Activated CD4-positive, alpha-beta T cell treated with anti-CD3 and anti-CD28 coated beads, Interleukin-2, amount 50 U/mL, for 4 hours (primary cell): ENCODE data around the gene KRTAP9-9.
"Not testable (repeated sequence)": the region's sequence is repeated elsewhere in the genome, so short reads cannot be mapped to it uniquely, and the experiment has no call there.

ENCODE experiments used
- DNase-seq, 2 experiments: peaks; one replicate each; pipeline ENCODE4 v3.0.0-alpha.2; 2020

KRTAP9-9 gene

GRCh38 chr17:41255381-41256290, at the start of gene KRTAP9-9:
TSS of gene KRTAP9-9 (plus strand) at chr17:41255384.
- not testable (repeated sequence) for DNase-seq

DNA sequence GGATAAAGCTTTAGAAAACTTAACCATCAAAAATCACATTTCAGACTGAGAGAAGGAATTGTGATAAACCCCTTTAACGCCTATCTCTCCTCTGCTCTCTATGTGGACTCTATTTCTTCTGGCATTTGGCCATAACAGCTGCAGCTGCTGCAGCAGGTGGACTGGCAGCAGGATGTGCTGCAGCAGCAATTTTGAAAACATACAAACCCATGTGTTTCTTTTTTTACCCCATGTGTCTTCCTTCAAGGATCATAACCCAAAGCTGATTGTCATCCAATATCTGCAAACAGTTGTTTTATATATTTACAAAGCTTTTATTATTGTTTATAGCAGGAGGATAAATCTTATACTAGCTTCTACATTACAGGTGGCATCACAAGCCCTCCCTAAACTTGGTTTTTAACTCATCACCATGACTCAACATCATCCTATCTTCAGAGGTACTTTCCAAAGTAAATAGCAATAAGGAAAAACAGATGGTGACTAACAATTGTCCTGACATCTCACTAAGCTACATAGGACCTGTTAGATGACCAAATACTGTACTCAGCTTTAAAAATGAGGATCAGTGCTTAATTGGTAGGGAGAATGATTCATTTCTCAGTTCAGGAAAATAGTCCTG, 43.2 kb upstream of the KRTAP9-9 start:
- DNase-seq, result no peak

DNA sequence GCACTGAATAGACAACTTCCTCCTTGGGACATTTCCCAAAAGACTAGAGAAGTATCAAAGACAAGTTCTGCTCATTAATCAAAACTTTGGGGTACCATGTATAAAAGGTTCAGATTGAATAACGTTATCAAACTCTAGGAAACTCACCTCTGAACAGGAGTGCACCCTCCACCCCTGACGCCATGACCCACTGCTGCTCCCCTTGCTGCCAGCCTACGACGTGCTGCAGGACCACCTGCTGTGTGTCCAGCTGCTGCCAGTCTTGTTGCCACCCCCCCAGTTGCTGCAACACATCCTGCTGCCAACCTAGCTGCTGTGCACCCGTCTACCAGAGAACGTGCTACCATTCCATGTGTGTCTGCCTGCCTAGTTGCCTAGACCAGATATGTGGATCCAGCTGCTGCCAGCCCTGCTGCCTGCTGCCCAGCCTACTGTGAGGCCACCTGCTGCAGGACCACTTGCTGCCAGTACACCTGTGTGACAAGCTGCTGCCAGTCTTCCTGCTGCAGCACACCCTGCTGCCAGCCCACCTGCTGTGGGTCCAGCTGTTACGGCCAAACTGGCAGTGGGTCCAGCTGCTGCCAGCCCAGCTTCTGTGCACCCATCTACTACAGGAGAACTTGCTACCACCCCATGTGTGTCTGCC, 42.5 kb upstream of the KRTAP9-9 start:
- DNase-seq, result no peak

DNA sequence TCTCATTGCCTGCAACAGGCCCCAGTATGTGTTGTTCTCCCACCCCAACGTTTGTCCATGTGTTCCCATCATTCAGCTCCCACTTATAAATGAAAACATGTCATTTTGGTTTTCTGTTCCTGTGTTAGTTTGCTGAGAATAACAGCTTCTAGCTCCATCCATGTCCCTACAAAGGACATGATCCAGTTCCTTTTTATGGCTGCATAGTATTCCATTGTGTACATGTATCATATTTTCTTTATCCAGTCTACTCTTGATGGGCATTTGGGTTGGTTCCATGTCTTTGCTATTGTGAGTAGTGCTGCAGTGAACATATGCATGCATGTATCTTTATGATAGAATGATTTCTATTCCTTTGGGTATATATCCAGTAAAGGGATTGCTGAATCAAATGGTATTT, 39.5 kb upstream of the KRTAP9-9 start:
- DNase-seq, result no peak

- DNase-seq, result no peak
Observed at GRCh38 chr17:41223821-41224220, 31.4 kb upstream of the KRTAP9-9 start.

DNA sequence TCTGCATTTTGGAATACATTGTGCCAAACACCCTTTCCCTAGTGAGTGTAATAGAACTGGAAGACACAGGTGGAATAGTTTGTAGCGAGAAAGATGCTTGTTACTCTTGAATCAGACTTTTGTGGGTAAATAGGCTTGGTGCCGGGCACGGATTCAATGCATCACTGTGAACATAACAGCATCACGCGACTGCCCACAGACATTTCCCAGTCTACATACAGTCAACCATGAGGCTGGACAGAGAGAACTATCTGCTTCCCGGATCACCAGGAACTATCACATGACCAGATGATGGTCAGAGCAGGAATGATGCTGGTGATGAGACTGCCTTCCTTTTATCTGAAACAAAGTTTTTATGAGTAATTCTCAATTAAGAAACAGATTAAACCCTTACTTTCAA, 29.1 kb upstream of the KRTAP9-9 start:
- DNase-seq, result no peak

DNA sequence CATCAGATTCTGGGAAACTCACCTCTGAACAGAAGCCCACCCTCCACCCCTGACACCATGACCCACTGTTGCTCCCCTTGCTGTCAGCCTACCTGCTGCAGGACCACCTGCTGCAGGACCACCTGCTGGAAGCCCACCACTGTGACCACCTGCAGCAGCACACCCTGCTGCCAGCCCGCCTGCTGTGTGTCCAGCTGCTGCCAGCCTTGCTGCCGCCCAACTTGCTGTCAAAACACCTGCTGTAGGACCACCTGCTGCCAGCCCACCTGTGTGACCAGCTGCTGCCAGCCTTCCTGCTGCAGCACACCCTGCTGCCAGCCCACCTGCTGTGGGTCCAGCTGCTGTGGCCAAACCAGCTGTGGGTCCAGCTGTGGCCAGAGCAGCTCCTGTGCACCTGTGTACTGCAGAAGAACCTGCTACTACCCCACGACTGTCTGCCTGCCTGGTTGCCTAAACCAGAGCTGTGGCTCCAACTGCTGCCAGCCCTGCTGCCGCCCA, 28.5 kb upstream of the KRTAP9-9 start, which contains the start of gene KRTAP9-2:
KRTAP9-2 (plus strand) TSS at position 51 of the 498 bp plus-strand sequence; CDS start at position 58, 7 bp downstream.
- DNase-seq, result not testable (repeated sequence)

DNA sequence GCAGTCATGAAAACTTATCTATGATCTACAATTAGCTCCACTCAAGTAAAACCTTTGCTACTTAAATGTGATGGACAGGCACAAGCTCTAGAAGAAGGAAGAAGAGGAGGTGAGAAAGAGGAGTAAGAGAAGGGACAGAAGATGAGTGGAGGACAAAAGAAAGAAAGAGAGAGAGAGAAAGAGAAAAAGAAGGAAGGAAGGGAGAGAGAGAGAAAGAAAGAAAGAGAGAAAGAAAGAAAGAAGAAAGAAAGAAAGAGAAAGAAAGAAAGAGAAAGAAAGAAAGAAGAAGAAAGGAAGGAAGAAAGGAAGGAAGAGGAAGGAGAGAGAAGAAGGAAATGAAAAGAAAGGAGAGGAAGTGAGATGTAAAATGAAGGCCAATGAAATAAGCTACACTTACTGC, 25.1 kb upstream of the KRTAP9-9 start:
- DNase-seq, result no peak

DNA sequence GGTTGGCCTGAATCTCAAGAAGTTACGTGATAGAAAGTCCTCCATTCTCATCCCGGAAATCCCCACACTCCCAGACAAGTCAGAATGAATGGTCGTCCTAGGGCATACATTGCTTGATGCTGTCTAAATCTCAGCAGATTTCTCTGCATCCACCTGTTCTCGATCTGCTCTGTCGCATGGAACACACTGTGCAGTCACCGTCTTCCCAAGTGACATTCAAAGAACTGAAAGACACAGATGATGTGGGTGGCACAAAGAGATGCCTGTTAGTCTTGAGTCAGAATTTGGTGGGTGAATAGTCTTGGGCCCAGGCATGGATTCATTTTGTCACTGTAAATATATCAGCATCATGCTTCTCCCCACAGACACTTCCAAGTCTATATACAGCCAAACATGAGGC, 23.5 kb upstream of the KRTAP9-9 start:
- no peak for DNase-seq

- not testable (repeated sequence) for DNase-seq
Observed at GRCh38 chr17:41232399-41233105, 22.6 kb upstream of the KRTAP9-9 start, which contains the start of gene KRTAP9-3. TSS of gene KRTAP9-3 (plus strand) at chr17:41232449. CDS start at chr17:41232502, 53 bp downstream.

GRCh38 chr17:41237116-41237515, 18.1 kb upstream of the KRTAP9-9 start:
- not testable (repeated sequence) for DNase-seq

GRCh38 chr17:41237949-41238437, 17.2 kb upstream of the KRTAP9-9 start, which contains the start of gene KRTAP9-8:
TSS of gene KRTAP9-8 (plus strand) at chr17:41237999. CDS start at chr17:41238052, 53 bp downstream.
- not testable (repeated sequence) for DNase-seq

DNA sequence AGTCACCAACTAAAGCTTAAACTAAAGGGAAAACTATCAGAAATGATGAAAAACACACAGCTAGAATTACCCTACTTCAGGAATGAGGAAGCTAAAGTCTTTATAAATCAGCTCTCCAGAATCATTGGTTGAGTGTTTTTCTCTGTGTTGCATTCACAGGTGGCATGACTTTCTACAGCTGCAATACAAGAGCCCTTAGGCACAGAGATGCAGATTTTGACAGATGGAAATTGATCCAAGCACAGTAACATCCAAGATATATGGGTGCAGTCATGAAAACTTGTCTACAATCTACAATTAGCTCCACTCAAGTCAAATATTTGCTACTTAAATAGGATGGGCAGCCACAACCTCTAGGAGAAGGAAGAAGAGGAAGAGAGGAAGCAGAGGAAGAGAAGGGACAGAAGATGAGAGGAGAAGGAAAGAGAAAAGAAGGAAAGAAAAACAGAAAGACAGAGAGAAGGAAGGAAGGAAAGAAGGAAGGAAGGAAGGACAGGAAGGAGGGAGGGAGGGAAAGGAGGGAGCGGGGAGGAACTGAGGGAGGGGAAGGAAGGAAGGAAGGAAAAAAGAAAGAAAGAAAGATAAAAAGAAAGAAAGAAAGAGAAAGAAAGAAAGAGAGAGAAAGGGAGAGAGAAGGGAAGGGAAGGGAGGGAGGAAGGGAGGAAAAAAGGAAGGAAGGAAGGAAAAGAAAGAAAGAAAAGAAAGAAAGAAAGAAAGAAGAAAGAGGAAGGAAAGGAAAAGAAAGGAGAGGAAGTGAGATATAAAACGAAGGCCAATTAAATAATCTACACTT, 8.0 kb upstream of the KRTAP9-9 start:
- DNase-seq, result not testable (repeated sequence)

GRCh38 chr17:41249637-41250240, 5.4 kb upstream of the KRTAP9-9 start, which contains the start of gene KRTAP9-4:
TSS of gene KRTAP9-4 (plus strand) at chr17:41249687. CDS start at chr17:41249721, 34 bp downstream.
- DNase-seq, result not testable (repeated sequence)

GRCh38 chr17:41251261-41251660, 3.9 kb upstream of the KRTAP9-9 start:
- DNase-seq, result no peak

- DNase-seq, result no peak
Observed at GRCh38 chr17:41254861-41255260, 323 bp upstream of the KRTAP9-9 start.

- no peak for DNase-seq
Observed at GRCh38 chr17:41256291-41256685, 1.1 kb downstream of the KRTAP9-9 start.

- DNase-seq, result no peak
Observed at GRCh38 chr17:41258406-41258805, 3.2 kb downstream of the KRTAP9-9 start.

GRCh38 chr17:41263212-41263611, 8.0 kb downstream of the KRTAP9-9 start:
- DNase-seq, result no peak

GRCh38 chr17:41264599-41264998, 9.4 kb downstream of the KRTAP9-9 start:
- DNase-seq, result no peak

GRCh38 chr17:41265078-41265477, 9.9 kb downstream of the KRTAP9-9 start, which contains the start of gene KRTAP9-6:
TSS of gene KRTAP9-6 (plus strand) at chr17:41265378. CDS start at chr17:41265378, 0 bp downstream.
- DNase-seq, result no peak
